ENCODE measurements around the gene SOX13.
"Not testable (repeated sequence)": the region's sequence is repeated elsewhere in the genome, so short reads cannot be mapped to it uniquely, and the experiment has no call there.

- not testable (repeated sequence) for TF ChIP-seq CTCF, POLR2A (IDR thresholded peaks at IDR 0.05)
Measured at GRCh38 chr1:204099754-204100153, 26.8 kb downstream of the SOX13 start.

Measured in heart left ventricle (tissue), 13 donors.